Loucy (cell line): ENCODE data around the gene FGD6.

Experiments used
- EZH2phosphoT487 ChIP-seq: fragments of 200-600 bp; IDR thresholded peaks from 2 replicates; pipeline ENCODE4 v1.6.1; 2018; ENCODE audit warnings: antibody characterized with exemption, mild to moderate bottlenecking, moderate library complexity, borderline replicate concordance
- TF ChIP-seq, protein P1 (sequence below): fragments of 200-600 bp; sonication (generic); conservative IDR thresholded peaks from 2 replicates; pipeline ENCODE4 v1.5.1; 2014; ENCODE audit warnings: mild to moderate bottlenecking, antibody characterized with exemption, low read length

DNA sequence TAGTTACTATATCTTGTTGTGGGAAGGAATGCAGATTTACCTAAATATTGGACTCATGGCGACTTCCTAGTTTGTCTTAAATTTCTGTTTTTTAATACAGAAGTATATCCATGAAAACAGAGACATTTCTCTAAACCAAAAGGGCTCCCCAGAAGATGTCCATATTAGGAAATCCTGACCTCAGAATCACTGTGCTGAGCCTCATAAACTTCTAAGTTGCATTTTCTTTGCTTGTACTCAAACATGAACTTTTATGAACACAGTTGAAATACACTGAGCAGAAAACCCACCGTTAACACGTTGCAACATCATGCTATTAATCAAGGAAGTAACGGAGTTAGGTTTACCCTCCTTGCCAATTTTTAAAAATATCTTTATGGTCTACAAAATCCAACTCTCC is 100.9 kb downstream of the FGD6 start:
- TF ChIP-seq, protein P1, sequence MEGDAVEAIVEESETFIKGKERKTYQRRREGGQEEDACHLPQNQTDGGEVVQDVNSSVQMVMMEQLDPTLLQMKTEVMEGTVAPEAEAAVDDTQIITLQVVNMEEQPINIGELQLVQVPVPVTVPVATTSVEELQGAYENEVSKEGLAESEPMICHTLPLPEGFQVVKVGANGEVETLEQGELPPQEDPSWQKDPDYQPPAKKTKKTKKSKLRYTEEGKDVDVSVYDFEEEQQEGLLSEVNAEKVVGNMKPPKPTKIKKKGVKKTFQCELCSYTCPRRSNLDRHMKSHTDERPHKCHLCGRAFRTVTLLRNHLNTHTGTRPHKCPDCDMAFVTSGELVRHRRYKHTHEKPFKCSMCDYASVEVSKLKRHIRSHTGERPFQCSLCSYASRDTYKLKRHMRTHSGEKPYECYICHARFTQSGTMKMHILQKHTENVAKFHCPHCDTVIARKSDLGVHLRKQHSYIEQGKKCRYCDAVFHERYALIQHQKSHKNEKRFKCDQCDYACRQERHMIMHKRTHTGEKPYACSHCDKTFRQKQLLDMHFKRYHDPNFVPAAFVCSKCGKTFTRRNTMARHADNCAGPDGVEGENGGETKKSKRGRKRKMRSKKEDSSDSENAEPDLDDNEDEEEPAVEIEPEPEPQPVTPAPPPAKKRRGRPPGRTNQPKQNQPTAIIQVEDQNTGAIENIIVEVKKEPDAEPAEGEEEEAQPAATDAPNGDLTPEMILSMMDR = no peak
- no peak for TF ChIP-seq EZH2phosphoT487
